ENCODE data around the gene OR56A3.

Gene OR56A3

GRCh38 chr11:5973530-5973929 is 31.5 kb downstream of the OR56A3 start:
- no peak for DNase-seq (ENCODE audit: low read depth)

GRCh38 chr11:5983443-5983842 is 41.4 kb downstream of the OR56A3 start:
- no peak for DNase-seq (ENCODE audit: low read depth)

- DNase-seq (ENCODE audit: low read depth): no peak
Observed at GRCh38 chr11:5986885-5987284, 44.8 kb downstream of the OR56A3 start, which contains the start of gene OR52L1. Gene OR52L1, minus strand, starts transcription at chr11:5986985. Its CDS starts 55 bp downstream, at chr11:5986930.

GRCh38 chr11:5989203-5989602 is 47.2 kb downstream of the OR56A3 start:
- DNase-seq (ENCODE audit: low read depth): no peak

- no peak for DNase-seq (ENCODE audit: low read depth)
Observed at GRCh38 chr11:5992150-5992549, 50.1 kb downstream of the OR56A3 start.

GRCh38 chr11:5992604-5993251 is 50.7 kb downstream of the OR56A3 start:
- DNase-seq (ENCODE audit: low read depth): no peak

GRCh38 chr11:5994791-5995190 is 52.7 kb downstream of the OR56A3 start:
- no peak for DNase-seq (ENCODE audit: low read depth)

All from stimulated activated CD8-positive, alpha-beta memory T cell treated with anti-CD3 and anti-CD28 coated beads, Interleukin-7, amount 100 ng/mL, for 24 hours (primary cell).